Esophagus mucosa (tissue), 1 donor: ENCODE results near the gene CLIC4. TPM values are rescaled to one million over a fixed set of nuclear protein-coding genes. Genes with fewer than 3 reads are reported as not detected.
"Not testable (repeated sequence)": the region's sequence is repeated elsewhere in the genome, so short reads cannot be mapped to it uniquely, and the experiment has no call there.

Experiments used
- ATAC-seq: fragments of 200-7000 bp; cut with Tn5 transposase; one replicate; pipeline ENCODE4 v1.9.1; 2020
- total RNA-seq: library from RNA; stranded (reverse); gene quantifications from one replicate; pipeline ENCODE4 v1.2.4, GENCODE V29; 2023
- donor health status: DM: yes; HTN: yes; CAD: no.

CLIC4 gene
- total RNA-seq, 1 donor from 2014 or later = 56.8 TPM

- no peak for ATAC-seq
Measured at GRCh38 chr1:24748191-24749121, 3.2 kb downstream of the CLIC4 start.

DNA sequence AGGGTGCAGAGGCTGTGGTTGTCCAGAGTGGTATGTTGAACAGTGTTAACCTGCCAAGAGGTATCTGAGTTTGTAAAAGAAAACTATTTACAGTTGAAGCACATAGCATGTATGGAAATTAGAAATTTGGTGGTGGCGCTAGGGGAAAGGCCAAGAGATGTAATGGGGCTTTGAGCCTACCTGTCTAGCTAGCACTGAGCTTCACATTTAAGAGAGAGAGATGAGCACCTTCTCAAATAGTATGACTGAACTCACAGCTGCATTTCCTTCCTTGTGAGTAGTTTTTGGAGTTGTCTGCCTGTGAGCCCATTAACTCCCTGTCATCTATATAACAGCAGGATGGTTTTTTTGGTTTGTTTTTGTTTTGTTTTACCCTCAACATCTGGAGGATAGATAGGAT, 4.0 kb downstream of the CLIC4 start:
- ATAC-seq = no peak

DNA sequence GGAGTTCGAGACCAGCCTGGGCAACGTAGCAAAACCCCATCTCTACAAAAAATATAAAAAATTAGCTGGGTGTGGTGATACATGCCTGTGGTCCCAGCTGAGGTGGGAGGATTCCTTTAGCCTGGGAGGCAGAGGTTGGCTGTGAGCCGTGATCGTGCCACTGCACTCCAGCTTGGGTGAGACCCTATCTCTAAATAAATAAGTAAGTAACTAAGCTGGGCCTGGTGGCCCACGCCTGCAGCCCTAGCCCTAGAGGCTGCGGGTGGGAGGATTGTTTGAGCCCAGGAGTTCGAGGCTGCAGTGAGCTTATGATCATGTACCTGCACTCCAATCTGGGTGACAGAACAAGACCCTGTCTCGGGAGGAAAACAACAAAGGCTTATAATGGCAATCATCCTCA, 4.6 kb downstream of the CLIC4 start:
- no peak for ATAC-seq

- no peak for ATAC-seq
Measured at GRCh38 chr1:24751833-24752232, 6.6 kb downstream of the CLIC4 start.

DNA sequence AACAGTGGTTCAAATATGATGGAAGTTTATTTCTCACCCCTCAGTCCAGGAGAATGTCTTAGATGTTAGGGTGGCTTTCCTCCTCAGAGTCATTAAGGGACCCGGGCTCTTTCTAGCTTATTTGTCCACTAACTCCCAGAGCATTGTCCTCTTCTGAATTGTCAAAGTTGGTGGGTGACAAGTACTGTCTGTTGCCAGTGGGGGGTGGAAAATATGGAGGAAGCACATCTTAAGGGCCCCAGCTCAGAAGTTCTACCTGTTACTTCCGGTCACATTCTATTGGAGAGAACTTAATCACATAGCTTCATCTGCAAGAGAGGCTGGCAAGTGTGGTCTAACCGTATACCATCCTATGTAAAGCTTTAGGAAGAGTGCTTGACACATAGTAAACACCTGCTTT, 7.1 kb downstream of the CLIC4 start:
- ATAC-seq = no peak

GRCh38 chr1:24754229-24754628, 9.0 kb downstream of the CLIC4 start:
- no peak for ATAC-seq

DNA sequence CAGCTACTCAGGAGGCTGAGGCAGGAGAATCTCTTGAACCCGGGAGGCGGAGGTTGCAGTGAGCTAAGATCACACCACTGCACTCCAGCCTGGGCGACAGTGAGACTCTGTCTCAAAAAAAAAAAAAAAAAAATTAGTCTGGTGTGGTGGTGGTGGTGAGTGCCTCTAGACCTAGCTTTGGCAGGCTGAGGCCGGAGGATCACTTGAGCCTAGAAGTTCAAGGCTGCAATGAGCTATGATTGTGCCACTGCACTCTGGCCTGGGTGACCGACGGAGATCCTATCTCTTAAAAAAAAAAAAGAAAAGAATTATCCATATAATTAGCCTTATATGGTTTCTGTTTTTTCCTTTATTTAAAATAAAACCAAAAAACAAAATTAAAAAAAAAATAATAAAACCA, 10.1 kb downstream of the CLIC4 start:
- ATAC-seq = not testable (repeated sequence)

- ATAC-seq = no peak
Measured at GRCh38 chr1:24756395-24756794, 11.1 kb downstream of the CLIC4 start.

DNA sequence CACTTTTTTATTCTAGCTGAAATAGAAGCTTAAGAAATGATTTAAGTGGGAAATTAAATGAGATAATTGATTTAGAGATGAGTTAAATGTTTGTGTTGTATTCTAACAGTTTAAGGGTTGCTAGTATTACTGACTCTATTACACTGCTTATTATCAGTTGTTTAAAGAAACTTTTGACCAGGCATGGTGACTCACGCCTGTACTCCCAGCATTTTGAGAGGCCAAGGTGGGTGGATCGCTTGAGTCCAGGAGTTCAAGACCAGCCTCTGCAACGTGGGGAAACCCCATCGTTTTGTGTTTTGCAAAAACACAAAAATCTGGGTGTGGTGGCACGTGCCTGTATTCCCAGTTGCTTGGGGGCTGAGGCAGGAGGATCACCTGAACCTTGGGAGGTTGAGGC, 14.2 kb downstream of the CLIC4 start:
- no peak for ATAC-seq

- ATAC-seq = no peak
Measured at GRCh38 chr1:24761582-24761981, 16.3 kb downstream of the CLIC4 start.

- ATAC-seq = peak; percentile 41
Measured at GRCh38 chr1:24762133-24762676, 17.0 kb downstream of the CLIC4 start.

DNA sequence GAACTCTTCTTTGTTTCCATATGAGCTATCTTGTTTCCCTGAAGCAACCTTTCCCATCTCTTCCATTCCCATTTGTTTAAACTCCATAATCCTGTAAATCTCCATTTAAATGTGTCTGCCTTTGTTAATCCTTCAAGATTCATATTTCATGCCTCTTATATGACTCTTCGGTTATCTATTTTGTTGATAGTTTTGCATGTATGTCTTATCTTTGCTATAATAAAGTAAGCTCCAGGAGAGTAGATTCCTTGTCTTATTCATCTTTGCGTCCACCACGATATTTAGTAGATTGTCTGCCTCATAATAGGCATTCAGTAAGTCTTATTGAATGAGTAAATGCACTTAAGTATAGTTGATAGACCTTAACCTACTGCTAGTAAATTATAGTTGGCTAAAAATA, 18.4 kb downstream of the CLIC4 start:
- no peak for ATAC-seq

DNA sequence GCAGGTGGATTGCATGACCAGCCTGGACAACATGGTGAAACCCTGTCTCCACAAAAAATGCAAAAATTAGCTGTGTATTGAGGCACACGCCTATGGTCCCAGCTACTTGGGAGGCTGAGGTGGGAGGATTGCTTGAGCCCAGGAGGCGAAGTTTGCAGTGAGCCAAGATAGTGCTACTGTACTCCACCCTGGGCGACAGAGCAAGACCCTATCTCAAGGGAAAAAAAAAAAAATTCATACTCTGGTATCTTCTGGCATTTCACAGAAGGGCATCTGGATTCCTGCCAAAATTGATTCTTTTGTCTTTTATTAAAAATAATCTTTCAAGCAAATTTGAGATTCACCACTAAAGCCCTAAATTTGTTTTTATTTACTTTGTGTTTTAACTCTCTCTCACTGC, 19.2 kb downstream of the CLIC4 start:
- no peak for ATAC-seq

GRCh38 chr1:24764848-24765247, 19.6 kb downstream of the CLIC4 start:
- no peak for ATAC-seq

- no peak for ATAC-seq
Measured at GRCh38 chr1:24765308-24765988, 20.2 kb downstream of the CLIC4 start.

DNA sequence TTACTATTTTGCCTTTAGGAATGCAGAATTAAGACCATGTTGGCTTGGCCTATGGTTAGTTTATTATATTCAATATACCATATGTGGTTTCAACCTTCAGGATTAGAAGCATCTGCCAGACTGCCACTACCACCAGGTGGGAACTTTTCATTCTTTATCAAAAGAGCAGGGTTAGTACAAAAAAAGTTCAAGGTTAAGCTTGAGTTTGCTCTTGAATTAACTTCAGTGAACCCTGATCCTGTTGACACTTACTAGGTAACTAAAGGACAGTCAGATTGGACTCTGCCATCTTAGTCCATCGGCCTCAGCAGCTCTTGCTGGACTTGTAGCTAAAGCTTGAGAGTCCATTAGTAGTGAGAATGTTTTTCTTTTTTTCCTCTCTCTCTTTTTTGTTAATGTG, 22.1 kb downstream of the CLIC4 start:
- ATAC-seq = no peak

DNA sequence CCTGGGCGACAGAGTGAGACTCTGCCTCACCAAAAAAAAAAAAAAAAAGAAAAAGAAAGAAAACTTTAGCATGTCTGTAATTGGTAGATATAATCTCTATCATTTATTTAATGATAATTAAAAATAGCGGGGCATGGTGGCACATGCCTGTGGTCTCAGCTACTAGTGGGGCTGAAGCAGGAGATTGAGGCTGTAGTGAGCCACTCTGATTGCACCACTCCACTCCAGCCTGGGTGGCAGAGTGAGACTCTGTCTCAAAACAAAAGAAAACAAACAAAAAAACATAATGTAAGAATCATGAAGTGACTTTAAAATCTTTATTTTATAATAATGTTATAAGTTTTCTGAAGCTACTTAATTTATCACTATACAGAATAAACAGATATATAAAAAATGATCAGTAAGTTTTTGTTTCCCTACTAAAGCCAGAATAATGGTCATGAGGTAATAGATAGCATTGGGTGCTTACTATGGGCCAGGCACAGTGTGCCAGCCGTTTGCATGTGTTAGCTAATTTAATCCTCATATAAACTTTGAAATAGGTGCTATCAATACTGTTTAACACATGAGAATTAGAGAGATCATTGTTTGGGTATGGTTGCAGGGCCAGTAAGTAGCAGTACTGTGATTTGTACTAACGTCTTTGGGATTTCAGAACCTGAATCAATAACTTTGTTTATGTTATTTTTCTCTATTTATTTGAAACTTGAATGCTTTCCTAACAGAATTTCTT, 23.8 kb downstream of the CLIC4 start:
- ATAC-seq = no peak

- ATAC-seq = peak; percentile 44
Measured at GRCh38 chr1:24769656-24770651, 24.7 kb downstream of the CLIC4 start.

- ATAC-seq = no peak
Measured at GRCh38 chr1:24770881-24771280, 25.6 kb downstream of the CLIC4 start.

DNA sequence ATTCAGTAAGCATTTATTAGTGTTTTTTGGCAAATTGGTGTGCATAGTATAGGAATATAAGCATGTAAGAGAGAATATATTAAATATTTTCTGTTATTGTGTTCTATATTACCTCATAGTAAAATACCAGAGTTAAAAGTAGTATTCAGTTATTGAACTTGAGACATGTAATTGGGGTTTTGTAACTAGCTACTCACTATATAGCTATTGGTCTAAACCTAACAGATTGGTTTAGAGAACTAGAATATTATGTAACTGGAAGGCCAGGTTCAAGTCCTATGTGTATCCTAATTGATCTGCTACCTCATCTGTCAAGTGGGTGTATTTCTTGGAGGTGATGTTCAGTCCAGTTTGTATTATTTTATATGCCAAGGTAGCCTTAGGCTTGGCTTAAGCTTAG, 26.3 kb downstream of the CLIC4 start:
- no peak for ATAC-seq

DNA sequence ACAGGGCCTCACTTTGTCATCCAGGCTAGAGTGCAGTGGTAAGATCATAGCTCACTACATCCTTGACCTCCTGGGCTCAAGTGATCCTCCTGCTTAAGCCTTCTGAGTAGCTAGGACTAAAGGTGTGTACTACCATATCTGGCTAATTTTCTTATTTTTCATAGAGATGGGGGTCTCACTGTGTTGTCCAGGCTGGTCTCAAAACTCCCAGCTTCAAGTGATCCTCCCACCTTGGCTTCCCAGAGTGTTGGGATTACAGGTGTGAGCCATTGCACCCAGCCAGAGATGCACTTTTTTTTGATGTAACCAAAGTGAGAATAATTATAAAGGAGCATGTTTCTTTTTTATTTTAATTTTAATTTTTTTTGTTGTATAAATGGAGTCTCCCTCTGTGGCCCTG, 28.4 kb downstream of the CLIC4 start:
- no peak for ATAC-seq

DNA sequence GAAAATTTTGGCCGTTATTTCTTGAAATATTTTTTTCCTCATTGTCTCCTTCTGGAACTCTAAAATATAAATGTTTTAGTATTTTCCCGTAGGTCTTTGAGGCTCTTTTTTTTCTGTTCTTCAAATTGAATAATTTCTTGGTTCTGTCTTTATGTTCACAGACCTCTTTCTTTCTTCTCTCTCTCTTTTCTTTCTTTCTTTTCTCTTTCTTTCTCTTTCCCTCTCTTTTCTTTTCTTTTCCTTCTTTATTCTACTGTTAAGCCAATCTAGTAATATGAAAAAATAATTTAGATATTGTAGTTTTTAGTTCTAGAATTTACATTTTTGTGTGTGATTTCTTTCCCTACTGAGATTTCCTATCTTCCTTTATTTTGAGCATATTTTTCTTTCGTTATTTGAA, 30.1 kb downstream of the CLIC4 start:
- ATAC-seq = no peak
